GM21526 (cell line): ENCODE results near the gene HNRNPA2B1.
"Not testable (repeated sequence)": the region's sequence is repeated elsewhere in the genome, so short reads cannot be mapped to it uniquely, and the experiment has no call there.

ENCODE experiments used
- ATAC-seq: cut with Tn5 transposase; IDR thresholded peaks from one replicate; pipeline ENCODE4 v1.9.1; 2021; ENCODE audit warnings: moderate library complexity; ENCODE audit not compliant: unreplicated experiment, low FRiP score

The HNRNPA2B1 gene

DNA sequence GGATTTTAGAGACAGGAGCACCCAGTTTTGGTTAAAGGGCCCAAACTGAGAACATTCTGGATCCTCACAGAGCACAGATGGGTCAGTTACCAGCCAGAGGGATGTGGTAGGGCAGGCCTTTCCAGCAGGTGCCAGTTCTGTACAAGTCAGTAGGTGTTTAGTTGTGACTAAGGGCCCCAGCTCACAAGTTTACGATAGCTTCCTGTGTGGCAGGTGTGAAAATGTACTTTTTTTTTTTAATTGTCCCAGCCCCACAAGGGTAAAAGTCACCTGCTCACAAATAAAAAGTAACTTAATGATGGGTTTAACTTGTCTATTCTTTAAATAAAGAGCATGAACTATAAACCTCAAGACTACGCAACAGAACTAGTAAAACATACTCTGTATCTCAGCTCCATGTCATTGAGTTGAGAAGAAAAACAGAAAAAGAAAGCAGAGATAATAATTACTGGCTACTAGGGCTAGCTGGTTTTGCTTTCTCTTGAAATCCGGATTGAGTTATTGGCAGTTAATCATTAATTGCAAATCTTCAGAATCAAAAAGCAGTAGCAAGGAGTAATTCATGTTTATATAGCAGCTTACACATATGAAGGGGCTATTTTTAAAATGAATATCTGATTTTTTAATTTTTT is 33.1 kb downstream of the HNRNPA2B1 start:
- no peak for ATAC-seq

DNA sequence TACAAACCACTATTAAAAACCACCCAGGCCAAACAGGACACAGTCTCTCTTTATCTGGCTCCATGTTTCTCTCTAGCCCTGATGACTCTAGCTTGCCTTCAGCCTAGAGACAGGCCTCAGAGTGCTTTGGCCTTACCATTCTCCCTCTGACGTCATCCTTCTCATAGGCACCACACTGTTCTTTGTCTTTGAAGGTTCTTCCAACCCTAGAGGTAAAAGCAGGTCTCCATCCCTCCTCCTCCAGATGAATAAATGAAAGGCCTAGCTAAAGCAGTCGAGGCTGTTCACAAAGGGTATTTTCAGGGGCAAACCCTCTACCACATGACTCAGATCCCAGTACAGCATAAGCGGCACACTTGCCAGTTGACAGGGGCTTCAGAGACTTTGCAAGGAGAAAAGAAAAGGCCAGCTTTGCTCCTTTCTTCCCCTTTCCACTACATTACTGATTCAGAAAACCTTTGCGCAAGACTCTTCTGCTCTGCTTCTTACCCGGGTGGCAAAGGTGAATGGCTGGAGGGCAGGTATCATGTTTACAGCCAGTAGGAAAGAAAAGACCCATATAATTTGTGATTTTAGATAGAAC is 33.8 kb downstream of the HNRNPA2B1 start:
- no peak for ATAC-seq

DNA sequence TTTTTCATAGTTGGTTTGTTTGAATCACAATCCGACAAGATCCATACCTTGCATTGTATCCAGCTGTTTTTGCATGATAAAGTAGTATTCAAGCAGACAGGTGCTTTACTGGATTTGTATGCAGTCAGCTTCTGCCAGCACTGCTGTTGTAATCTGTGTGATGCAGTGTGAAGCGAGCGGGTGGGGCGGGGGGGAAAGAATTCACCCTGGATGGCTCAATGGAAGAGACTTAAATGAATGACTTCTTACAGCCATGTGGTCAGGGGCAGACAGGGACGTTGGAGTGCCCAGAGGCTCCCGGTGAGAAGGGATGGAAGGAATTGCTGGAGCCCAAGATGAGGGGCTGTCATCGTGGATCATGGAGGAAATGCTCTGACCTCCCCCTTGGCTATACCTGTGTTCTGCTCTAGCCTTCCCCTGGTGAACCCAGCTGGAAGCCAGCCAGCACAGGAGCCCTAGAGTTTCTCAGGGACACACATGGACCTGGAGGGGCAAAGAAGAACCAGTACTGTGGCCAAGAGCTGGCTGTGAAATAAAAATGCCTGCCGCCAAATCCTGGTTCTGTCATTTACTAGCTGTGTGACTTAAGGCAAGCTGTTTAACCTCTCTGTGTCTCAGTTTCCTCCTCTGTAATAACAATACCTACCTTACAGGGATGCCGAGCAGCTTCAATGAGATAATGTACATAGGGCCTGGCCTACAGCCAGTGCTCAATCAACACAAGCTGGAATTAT is 34.4 kb downstream of the HNRNPA2B1 start:
- no peak for ATAC-seq

- ATAC-seq: not testable (repeated sequence)
These were observed 36.7 kb downstream of the HNRNPA2B1 start for GRCh38 chr7:26163804-26164203.

DNA sequence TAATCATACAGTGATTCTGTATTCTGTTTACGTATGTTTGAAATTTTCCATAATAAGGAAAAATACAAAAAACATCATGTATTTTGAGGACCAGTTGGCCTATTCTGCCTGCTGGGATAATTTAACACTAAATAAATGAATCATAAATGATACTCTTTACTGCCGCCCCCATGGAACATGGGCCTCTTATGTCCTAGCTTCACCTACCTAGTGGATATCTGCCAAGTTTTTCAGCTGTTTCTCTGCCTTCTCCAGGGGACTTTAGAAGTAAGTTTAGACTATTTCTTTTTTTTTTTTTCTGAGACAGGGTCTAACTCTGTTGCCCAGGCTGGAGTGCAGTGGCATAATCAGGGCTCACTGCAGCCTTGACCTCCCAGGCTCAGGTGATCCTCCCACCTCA is 38.1 kb downstream of the HNRNPA2B1 start:
- ATAC-seq: no peak

GRCh38 chr7:26160896-26161295 is 39.6 kb downstream of the HNRNPA2B1 start:
- ATAC-seq: no peak

DNA sequence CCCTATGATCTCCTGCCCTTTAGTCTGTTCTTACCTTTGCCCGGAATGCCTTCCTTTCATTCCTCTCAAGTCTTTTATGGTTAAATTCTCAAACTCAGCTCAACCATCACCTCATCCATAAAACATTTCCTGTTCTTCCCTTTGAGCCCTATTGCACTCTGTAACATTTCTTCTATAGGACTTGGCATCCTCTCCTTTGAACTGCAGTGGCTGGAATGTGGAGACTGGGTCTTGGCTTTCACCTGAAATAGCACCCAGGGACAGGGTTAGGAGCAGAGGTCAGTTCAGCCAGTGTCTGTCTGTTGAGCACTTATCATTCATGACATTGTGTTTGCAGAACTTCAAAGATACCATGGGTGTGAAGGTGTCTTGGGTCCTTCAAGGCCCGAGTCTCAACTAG is 41.3 kb downstream of the HNRNPA2B1 start:
- no peak for ATAC-seq

DNA sequence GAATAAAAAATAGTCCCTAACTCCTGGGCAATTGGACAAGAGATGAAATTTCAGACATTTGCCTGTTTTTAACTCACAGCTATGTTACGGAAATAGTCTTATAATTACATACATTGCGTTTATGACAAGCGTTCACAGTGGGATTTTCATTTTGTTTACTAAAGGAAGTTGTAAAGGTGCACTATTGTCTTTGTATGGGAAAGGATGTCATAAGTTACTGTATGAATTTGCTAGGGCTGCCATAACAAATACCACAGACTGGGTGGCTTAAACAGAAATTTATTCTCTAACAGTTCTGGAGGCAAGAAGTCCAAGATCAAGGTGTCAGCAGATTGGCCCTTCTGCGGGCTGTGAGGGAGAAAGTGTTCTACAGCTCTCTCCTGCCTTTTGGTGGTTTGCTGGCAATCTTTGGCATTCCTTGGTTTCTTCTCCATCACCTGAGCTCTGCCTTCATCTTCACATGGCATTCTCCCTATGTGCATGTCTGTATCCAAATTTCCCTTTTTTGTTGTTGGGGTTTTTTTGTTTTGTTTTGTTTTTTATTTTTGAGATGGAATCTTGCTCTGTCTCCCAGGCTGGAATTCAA is 42.9 kb downstream of the HNRNPA2B1 start:
- no peak for ATAC-seq

GRCh38 chr7:26156451-26157420 is 43.8 kb downstream of the HNRNPA2B1 start:
- ATAC-seq: no peak

DNA sequence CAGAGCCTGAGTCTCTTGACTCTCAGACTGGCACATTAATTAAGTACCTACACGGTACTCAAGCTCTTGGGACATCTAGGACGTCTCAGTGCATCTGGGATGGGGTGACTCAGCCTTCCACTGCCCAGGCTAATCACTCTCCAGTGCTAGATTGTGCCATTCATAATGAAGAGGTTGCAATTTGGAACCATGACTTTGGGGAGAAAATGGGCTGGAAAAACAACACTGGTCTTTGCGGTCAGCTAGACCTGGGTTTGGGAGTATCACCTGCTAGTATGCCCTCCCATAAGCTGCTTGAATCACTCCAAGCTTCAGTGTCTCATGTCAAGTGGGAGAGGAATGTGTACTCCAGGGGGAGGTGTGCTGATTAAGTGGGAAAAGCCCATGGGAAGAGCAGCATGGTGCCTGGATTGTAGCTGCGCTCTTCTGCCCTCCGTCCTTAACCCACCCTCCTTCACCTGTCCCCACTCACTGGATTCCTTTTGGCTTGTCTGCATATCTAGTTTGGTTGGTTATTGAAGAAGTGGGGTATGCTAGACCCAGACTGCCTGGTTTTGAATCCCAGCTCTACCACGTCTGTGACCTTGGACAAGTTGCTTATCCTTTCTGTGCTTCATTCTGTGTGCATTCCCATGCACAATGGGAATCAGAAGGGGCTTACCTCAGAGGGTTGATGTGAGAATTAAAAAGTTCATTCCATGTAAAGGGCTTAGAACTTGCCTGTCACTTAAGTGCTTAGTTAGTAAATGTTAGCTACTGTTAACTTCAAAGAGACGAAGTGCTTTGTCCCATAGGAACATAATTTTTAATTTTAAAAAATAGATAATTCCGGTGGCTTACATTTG is 44.8 kb downstream of the HNRNPA2B1 start:
- ATAC-seq: no peak

GRCh38 chr7:26153823-26154783 is 46.4 kb downstream of the HNRNPA2B1 start:
- no peak for ATAC-seq

DNA sequence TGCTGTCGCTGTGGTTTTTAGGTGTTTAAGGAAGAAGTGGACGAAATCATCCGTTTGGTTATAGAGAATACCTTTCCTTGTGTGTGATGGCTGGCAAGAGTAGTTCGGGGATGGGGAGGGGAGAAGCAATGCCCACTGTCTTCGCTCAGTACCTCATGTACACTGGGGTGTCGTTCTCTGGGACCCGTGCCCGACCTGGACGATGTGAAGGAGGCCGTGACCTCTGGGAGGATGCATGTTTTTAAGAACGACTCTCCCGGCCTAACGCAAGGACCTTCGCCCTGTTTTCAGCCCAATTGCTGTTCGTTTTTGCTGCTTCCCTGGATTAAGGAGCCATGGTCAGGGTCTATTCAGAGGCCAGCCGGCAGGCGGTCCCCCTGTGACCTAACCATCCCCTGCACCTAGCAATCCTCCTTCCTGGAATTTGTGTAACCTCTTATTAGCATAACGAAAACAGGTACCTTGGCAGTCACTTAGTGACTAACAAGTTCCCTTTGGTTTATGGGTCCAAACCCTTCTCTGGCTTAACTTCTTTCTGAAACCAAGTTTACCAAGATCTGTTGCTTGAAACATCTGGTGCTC is 47.2 kb downstream of the HNRNPA2B1 start:
- no peak for ATAC-seq

- peak; percentile 28 for ATAC-seq
These were observed 47.7 kb downstream of the HNRNPA2B1 start for GRCh38 chr7:26152782-26153240.

DNA sequence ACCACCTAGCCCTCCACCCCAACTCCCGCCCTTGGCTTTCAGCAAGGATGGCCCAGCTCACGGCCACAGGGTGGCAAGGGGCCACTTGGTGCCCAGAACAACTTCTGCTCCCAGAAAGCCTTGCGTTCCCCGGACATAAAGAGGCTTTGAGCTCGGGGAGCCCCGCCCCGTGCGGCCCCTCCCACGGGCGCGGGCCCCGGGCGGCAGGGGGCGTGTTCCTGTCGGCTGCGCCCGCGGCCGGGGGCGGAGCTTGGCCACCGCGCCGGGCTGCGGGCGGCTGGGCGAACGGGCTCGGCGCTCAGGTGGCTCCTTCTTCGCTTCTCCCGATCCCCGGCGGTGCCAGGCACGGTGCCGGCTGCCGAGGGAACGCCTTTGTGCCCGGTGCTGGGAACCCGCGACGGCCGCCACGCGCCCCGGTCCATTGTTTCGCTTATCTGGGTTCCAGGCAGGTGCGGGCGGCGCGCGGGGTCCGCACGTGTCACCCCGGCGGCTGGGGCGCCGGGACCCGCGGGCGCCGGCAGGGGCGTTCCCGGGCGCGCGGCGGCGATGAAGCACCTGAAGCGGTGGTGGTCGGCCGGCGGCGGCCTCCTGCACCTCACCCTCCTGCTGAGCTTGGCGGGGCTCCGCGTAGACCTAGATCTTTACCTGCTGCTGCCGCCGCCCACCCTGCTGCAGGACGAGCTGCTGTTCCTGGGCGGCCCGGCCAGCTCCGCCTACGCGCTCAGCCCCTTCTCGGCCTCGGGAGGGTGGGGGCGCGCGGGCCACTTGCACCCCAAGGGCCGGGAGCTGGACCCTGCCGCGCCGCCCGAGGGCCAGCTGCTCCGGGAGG is 48.4 kb downstream of the HNRNPA2B1 start, which contains the start of gene NFE2L3:
Gene NFE2L3, plus strand, starts transcription at position 246 of the 829 bp plus-strand sequence. Its CDS starts 301 bp downstream, at position 547.
- peak; percentile 59 for ATAC-seq

- no peak for ATAC-seq
These were observed 48.9 kb downstream of the HNRNPA2B1 start for GRCh38 chr7:26151650-26151952.

DNA sequence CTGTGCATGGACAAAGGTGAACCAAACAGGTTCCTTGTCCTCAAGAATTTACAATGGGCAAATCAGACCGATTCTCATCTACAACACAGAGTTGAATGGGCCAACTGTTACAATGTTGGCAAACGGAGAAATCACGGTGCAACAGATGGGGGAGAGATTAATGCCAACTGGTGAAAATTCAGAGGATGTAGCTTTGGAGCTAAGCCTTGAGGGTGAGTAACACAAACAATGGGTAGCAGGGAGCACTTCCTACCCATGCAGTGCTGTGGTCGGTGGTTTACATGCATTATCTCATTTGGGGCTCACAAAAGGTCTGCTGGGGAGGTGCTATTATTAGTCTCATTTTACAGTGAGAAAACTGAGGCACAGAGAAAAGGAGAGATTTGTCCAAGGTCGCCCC is 49.5 kb downstream of the HNRNPA2B1 start:
- no peak for ATAC-seq

- no peak for ATAC-seq
These were observed 51.1 kb downstream of the HNRNPA2B1 start for GRCh38 chr7:26149391-26149977.
